Activated T-helper 1 cell treated with Interleukin-2 at 50 U/mL for 16 hours (primary cell): Measurements from ENCODE around the gene CDC42EP3.
A peak's percentile ranks its signal among the peaks of the same experiment; 100 is the strongest.

ENCODE experiments used
- DNase-seq: peaks from one replicate; pipeline ENCODE4 v3.0.0-alpha.2; 2020; ENCODE audit warnings: low read depth

Gene CDC42EP3

GRCh38 chr2:37636381-37637066 lies 34.9 kb downstream of the CDC42EP3 start:
- no peak for DNase-seq

GRCh38 chr2:37635504-37636380 lies 35.7 kb downstream of the CDC42EP3 start:
- peak; percentile 47 for DNase-seq

- no peak for DNase-seq
Observed at GRCh38 chr2:37634914-37635503, 36.4 kb downstream of the CDC42EP3 start.

GRCh38 chr2:37633845-37634244 lies 37.6 kb downstream of the CDC42EP3 start:
- DNase-seq = no peak

- DNase-seq = no peak
Observed at GRCh38 chr2:37633234-37633633, 38.2 kb downstream of the CDC42EP3 start.

- no peak for DNase-seq
Observed at GRCh38 chr2:37632310-37632709, 39.1 kb downstream of the CDC42EP3 start.

- no peak for DNase-seq
Observed at GRCh38 chr2:37631698-37632097, 39.7 kb downstream of the CDC42EP3 start.

- no peak for DNase-seq
Observed at GRCh38 chr2:37631292-37631691, 40.1 kb downstream of the CDC42EP3 start.

GRCh38 chr2:37630776-37631175 lies 40.7 kb downstream of the CDC42EP3 start:
- DNase-seq = no peak

- no peak for DNase-seq
Observed at GRCh38 chr2:37630301-37630700, 41.1 kb downstream of the CDC42EP3 start.

GRCh38 chr2:37629529-37629928 lies 41.9 kb downstream of the CDC42EP3 start:
- no peak for DNase-seq

- DNase-seq = no peak
Observed at GRCh38 chr2:37627710-37628109, 43.7 kb downstream of the CDC42EP3 start.

- DNase-seq = peak; percentile 42
Observed at GRCh38 chr2:37625796-37626571, 45.5 kb downstream of the CDC42EP3 start.

- DNase-seq = no peak
Observed at GRCh38 chr2:37625156-37625555, 46.3 kb downstream of the CDC42EP3 start.

GRCh38 chr2:37623971-37624900 lies 47.2 kb downstream of the CDC42EP3 start:
- DNase-seq = no peak

- no peak for DNase-seq
Observed at GRCh38 chr2:37623406-37623805, 48.0 kb downstream of the CDC42EP3 start.

GRCh38 chr2:37622450-37623100 lies 48.9 kb downstream of the CDC42EP3 start:
- no peak for DNase-seq

GRCh38 chr2:37621199-37621598 lies 50.2 kb downstream of the CDC42EP3 start:
- DNase-seq = no peak

- no peak for DNase-seq
Observed at GRCh38 chr2:37619959-37620300, 51.5 kb downstream of the CDC42EP3 start.

- no peak for DNase-seq
Observed at GRCh38 chr2:37619230-37619958, 52.0 kb downstream of the CDC42EP3 start.
